OCI-LY3 (cell line): ENCODE results near the gene KDM5B.

Experiments
- H2AFZ ChIP-seq: fragments of 200-600, 300-600 bp; shearing (Covaris generic); 2 replicates; pipeline ENCODE4 v1.6.0; 2014; ENCODE audit warnings: antibody characterized with exemption, low read depth, low read length
- H3K27ac ChIP-seq: fragments of 200-600, 300-600 bp; sonication (generic); 2 replicates; pipeline ENCODE4 v1.5.1; 2014; ENCODE audit warnings: mild to moderate bottlenecking, low read length, moderate library complexity, mixed read lengths
- H3K27me3 ChIP-seq: fragments of 200-600, 300-600 bp; sonication (generic); 2 replicates; pipeline ENCODE4 v1.6.1; 2014; ENCODE audit warnings: low read depth, low read length, mixed read lengths
- H3K36me3 ChIP-seq: fragments of 200-600, 300-600 bp; sonication (generic); replicated peaks from 2 replicates; pipeline ENCODE3; 2014; ENCODE audit warnings: low read depth, low read length, mixed read lengths
- H3K4me1 ChIP-seq: fragments of 300-600, 200-600 bp; sonication (generic); 2 replicates; pipeline ENCODE4 v1.6.1; 2014; ENCODE audit warnings: low read length, mixed read lengths
- H3K4me2 ChIP-seq: fragments of 200-600, 300-600 bp; sonication (generic); 2 replicates; pipeline ENCODE4 v1.6.1; 2014; ENCODE audit warnings: low read length, mixed read lengths
- H3K4me3 ChIP-seq: fragments of 300-600, 200-600 bp; sonication (generic); 2 replicates; pipeline ENCODE4 v1.5.1; 2014; ENCODE audit warnings: antibody characterized with exemption, mild to moderate bottlenecking, low read length, moderate library complexity
- H3K79me2 ChIP-seq: fragments of 300-600, 200-600 bp; shearing (Covaris generic); 2 replicates; pipeline ENCODE4 v1.6.1; 2014; ENCODE audit warnings: mild to moderate bottlenecking, low read length, mixed read lengths
- H3K9ac ChIP-seq: fragments of 300-600, 200-600 bp; shearing (Covaris generic); 2 replicates; pipeline ENCODE4 v1.6.0; 2014; ENCODE audit warnings: mild to moderate bottlenecking, low read length, moderate library complexity
- H3K9me3 ChIP-seq: fragments of 200-600, 300-600 bp; shearing (Covaris generic); 2 replicates; pipeline ENCODE4 v1.6.1; 2014; ENCODE audit warnings: low read length, mixed read lengths; ENCODE audit not compliant: insufficient read depth
- H4K20me1 ChIP-seq: fragments of 200-600, 300-600 bp; sonication (generic); 2 replicates; pipeline ENCODE4 v1.6.1; 2016; ENCODE audit warnings: low read length, mixed read lengths; ENCODE audit not compliant: insufficient read depth
- CTCF ChIP-seq: fragments of 200-600, 300-600 bp; sonication (generic); IDR thresholded peaks from 2 replicates; pipeline ENCODE4 v1.5.1; 2014; ENCODE audit warnings: antibody characterized with exemption, low read length, low read depth
- EZH2phosphoT487 ChIP-seq: fragments of 200-600 bp; shearing (Covaris generic); IDR thresholded peaks from 2 replicates; pipeline ENCODE4 v1.6.1; 2018; ENCODE audit warnings: antibody characterized with exemption, mixed run types, low read depth

Gene KDM5B

GRCh38 chr1:202687370-202687769, 120.9 kb downstream of the KDM5B start:
- H3K27ac ChIP-seq = no peak overlapping the region
- H2AFZ ChIP-seq = no peak overlapping the region
- H3K27me3 ChIP-seq = peaks cover 84% of the 10 kb centered on the region
- no peak overlapping the region for H3K4me2 ChIP-seq
- H3K9me3 ChIP-seq = no peaks in the 10 kb centered on the region
- TF ChIP-seq CTCF (no peak), EZH2phosphoT487 (no peak)
- peaks cover 24% of the 10 kb centered on the region for H4K20me1 ChIP-seq
- no peak overlapping the region for H3K4me3 ChIP-seq
- H3K9ac ChIP-seq = no peak overlapping the region
- H3K36me3 ChIP-seq = no peaks in the 10 kb centered on the region
- H3K4me1 ChIP-seq = no peaks in the 10 kb centered on the region
- H3K79me2 ChIP-seq = no peaks in the 10 kb centered on the region

- H3K27me3 ChIP-seq = peaks cover 84% of the 10 kb centered on the region
- H3K36me3 ChIP-seq = no peaks in the 10 kb centered on the region
- H3K4me1 ChIP-seq = no peaks in the 10 kb centered on the region
- H2AFZ ChIP-seq = no peak overlapping the region
- no peaks in the 10 kb centered on the region for H3K79me2 ChIP-seq
- H3K9ac ChIP-seq = no peak overlapping the region
- peaks cover 13% of the 10 kb centered on the region for H4K20me1 ChIP-seq
- H3K27ac ChIP-seq = no peak overlapping the region
- H3K4me3 ChIP-seq = no peak overlapping the region
- TF ChIP-seq CTCF (no peak), EZH2phosphoT487 (no peak)
- no peaks in the 10 kb centered on the region for H3K9me3 ChIP-seq
- H3K4me2 ChIP-seq = no peak overlapping the region
Observed at GRCh38 chr1:202685641-202686040, 122.6 kb downstream of the KDM5B start.

- no peaks in the 10 kb centered on the region for H3K9me3 ChIP-seq
- H3K79me2 ChIP-seq = no peaks in the 10 kb centered on the region
- H3K27me3 ChIP-seq = peaks cover 82% of the 10 kb centered on the region
- H3K9ac ChIP-seq = no peak overlapping the region
- H3K27ac ChIP-seq = no peak overlapping the region
- H3K36me3 ChIP-seq = no peaks in the 10 kb centered on the region
- H2AFZ ChIP-seq = no peak overlapping the region
- H3K4me1 ChIP-seq = no peaks in the 10 kb centered on the region
- H3K4me3 ChIP-seq = no peak overlapping the region
- TF ChIP-seq CTCF = no peak
- TF ChIP-seq EZH2phosphoT487 = no peak
- H3K4me2 ChIP-seq = no peak overlapping the region
- peaks cover 13% of the 10 kb centered on the region for H4K20me1 ChIP-seq
Observed at GRCh38 chr1:202684716-202685115, 123.5 kb downstream of the KDM5B start.

- Histone ChIP-seq H3K9ac (no peak overlapping the region), H3K4me1 (no peaks in the 10 kb centered on the region), H3K79me2 (no peaks in the 10 kb centered on the region), H3K4me2 (no peak overlapping the region), H3K27me3 (peaks cover 74% of the 10 kb centered on the region), H4K20me1 (peaks cover 3% of the 10 kb centered on the region; the same call in 1 of the 2 replicates), H3K4me3 (no peak overlapping the region), H2AFZ (no peak overlapping the region), H3K27ac (no peak overlapping the region), H3K36me3 (no peaks in the 10 kb centered on the region), H3K9me3 (no peaks in the 10 kb centered on the region)
- TF ChIP-seq CTCF (no peak), EZH2phosphoT487 (no peak)
Observed at GRCh38 chr1:202683029-202683428, 125.2 kb downstream of the KDM5B start.
